Fibroblast of lung (primary cell): ENCODE data around the gene MECR.

ENCODE experiments used
- EZH2 ChIP-seq: IDR thresholded peaks from 2 replicates; pipeline ENCODE4 v1.5.1; 2012; ENCODE audit warnings: low read length, control low read depth, mild to moderate bottlenecking; ENCODE audit errors: missing control alignments
- TF ChIP-seq, protein P1 (sequence below), 2 donors: IDR thresholded peaks in 1 of 2; conservative IDR thresholded peaks in 1 of 2; 1 replicate in 1 of 2; 2 replicates in 1 of 2; pipeline ENCODE4 v1.5.1; 2011 to 2012; ENCODE audit warnings: low read length in 2 of 2, control low read depth in 1 of 2, inconsistent platforms in 1 of 2, low read depth in 1 of 2, mild to moderate bottlenecking in 1 of 2

DNA sequence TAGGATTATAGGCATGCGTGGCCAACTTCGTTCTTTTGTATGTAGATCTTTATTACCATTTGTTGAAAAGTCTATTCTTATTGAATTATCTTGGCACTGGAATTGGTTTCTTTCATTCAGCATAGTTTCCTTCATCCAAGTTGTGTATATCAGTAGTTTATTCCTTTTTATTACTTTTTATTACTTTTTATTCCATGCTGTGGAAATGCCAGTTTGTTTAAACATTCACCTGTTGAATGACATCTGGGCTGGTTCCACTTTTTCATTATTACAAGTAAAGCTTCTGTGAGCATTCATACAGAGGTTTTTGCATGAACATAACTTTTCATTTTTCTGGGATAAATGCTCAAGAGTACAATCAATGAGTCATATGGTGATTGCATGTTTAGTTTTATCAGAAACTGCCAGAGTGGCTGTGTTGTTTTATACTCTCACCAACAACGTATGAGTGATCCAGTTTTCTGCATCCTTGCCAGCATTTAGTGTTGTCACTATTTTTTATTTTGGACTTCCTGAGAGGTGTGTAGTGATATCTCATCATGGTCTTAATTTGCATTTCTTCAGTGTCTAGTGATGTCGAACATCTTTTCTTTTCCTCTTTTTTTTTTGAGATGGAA is 34.1 kb upstream of the MECR start:
- TF ChIP-seq, protein P1, sequence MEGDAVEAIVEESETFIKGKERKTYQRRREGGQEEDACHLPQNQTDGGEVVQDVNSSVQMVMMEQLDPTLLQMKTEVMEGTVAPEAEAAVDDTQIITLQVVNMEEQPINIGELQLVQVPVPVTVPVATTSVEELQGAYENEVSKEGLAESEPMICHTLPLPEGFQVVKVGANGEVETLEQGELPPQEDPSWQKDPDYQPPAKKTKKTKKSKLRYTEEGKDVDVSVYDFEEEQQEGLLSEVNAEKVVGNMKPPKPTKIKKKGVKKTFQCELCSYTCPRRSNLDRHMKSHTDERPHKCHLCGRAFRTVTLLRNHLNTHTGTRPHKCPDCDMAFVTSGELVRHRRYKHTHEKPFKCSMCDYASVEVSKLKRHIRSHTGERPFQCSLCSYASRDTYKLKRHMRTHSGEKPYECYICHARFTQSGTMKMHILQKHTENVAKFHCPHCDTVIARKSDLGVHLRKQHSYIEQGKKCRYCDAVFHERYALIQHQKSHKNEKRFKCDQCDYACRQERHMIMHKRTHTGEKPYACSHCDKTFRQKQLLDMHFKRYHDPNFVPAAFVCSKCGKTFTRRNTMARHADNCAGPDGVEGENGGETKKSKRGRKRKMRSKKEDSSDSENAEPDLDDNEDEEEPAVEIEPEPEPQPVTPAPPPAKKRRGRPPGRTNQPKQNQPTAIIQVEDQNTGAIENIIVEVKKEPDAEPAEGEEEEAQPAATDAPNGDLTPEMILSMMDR (conservative IDR thresholded peaks at IDR 0.05 in 1 of 2, IDR thresholded peaks at IDR 0.05 in 1 of 2; ENCODE audit: low read depth in 1 of 2, low read length in 2 of 2): no peak
- TF ChIP-seq EZH2: no peak
